GM23338 (cell line): ENCODE results near the gene CCDC24. TPM values are rescaled to one million over a fixed set of nuclear protein-coding genes. Genes with fewer than 3 reads are reported as not detected.

Experiments
- ATAC-seq: fragments of 200-7000 bp; cut with Tn5 transposase; 3 replicates; pipeline ENCODE4 v1.9.1; 2020
- DNase-seq: peaks from one replicate; pipeline ENCODE4 v3.0.0-alpha.2; 2015; ENCODE audit warnings: low spot score
- H2AFZ ChIP-seq: fragments of 200-600 bp; sonication (generic); 2 replicates; pipeline ENCODE4 v1.8.0; 2016; ENCODE audit warnings: antibody characterized with exemption, mild to moderate bottlenecking, moderate library complexity
- H3F3A ChIP-seq: fragments of 200-600 bp; sonication (generic); replicated peaks from 2 replicates; pipeline ENCODE4 v1.8.0; 2017; ENCODE audit warnings: antibody characterized with exemption, mixed run types, low read depth
- H3K27ac ChIP-seq: fragments of 200-600 bp; sonication (generic); 2 replicates; pipeline ENCODE4 v1.6.1; 2016; ENCODE audit warnings: low read depth
- H3K27me3 ChIP-seq: fragments of 200-600 bp; sonication (generic); 2 replicates; pipeline ENCODE4 v1.8.0; 2016; ENCODE audit warnings: mild to moderate bottlenecking, mixed run types, moderate library complexity; ENCODE audit not compliant: insufficient read depth
- H3K36me3 ChIP-seq: fragments of 200-600 bp; sonication (generic); 2 replicates; pipeline ENCODE4 v1.8.0; 2016; ENCODE audit warnings: mild to moderate bottlenecking; ENCODE audit not compliant: insufficient read depth
- H3K4me1 ChIP-seq: fragments of 200-600 bp; sonication (generic); 2 replicates; pipeline ENCODE4 v1.8.0; 2016; ENCODE audit warnings: mild to moderate bottlenecking, moderate library complexity; ENCODE audit not compliant: insufficient read depth
- H3K4me2 ChIP-seq: fragments of 200-600 bp; sonication (generic); 2 replicates; pipeline ENCODE4 v1.7.1; 2017; ENCODE audit warnings: mixed run types
- H3K4me3 ChIP-seq: fragments of 200-600 bp; sonication (generic); 2 replicates; pipeline ENCODE4 v1.6.1; 2016; ENCODE audit warnings: mixed run types
- H3K79me2 ChIP-seq: fragments of 200-600 bp; sonication (generic); replicated peaks from 2 replicates; pipeline ENCODE4 v1.8.0; 2017; ENCODE audit warnings: mild to moderate bottlenecking; ENCODE audit not compliant: insufficient read depth
- H3K9me2 ChIP-seq: fragments of 200-600 bp; sonication (generic); 2 replicates; pipeline ENCODE4 v1.8.0; 2017; ENCODE audit not compliant: insufficient read depth
- H4K20me1 ChIP-seq: fragments of 200-600 bp; sonication (generic); replicated peaks from 2 replicates; pipeline ENCODE4 v1.8.0; 2017; ENCODE audit warnings: mild to moderate bottlenecking; ENCODE audit not compliant: insufficient read depth
- H3K27ac Mint-ChIP-seq: 2 replicates; pipeline ENCODE4 v1.8.0; 2020; ENCODE audit warnings: inconsistent platforms, mild to moderate bottlenecking, moderate library complexity, mixed read lengths
- H3K27me3 Mint-ChIP-seq: 3 replicates; pipeline ENCODE4 v1.8.0; 2022; ENCODE audit warnings: low read depth, mild to moderate bottlenecking, moderate library complexity, mixed read lengths, inconsistent platforms; ENCODE audit not compliant: insufficient read depth, poor library complexity
- H3K36me3 Mint-ChIP-seq: 3 replicates; pipeline ENCODE4 v1.8.0; 2021; ENCODE audit warnings: low read depth, mild to moderate bottlenecking, inconsistent platforms, moderate library complexity, mixed read lengths
- H3K4me1 Mint-ChIP-seq: 3 replicates; pipeline ENCODE4 v1.8.0; 2020; ENCODE audit warnings: mild to moderate bottlenecking, inconsistent platforms, mixed read lengths
- H3K4me3 Mint-ChIP-seq: 3 replicates; pipeline ENCODE4 v1.8.0; 2021; ENCODE audit warnings: moderate library complexity, mild to moderate bottlenecking, inconsistent platforms, mixed read lengths
- H3K9me3 Mint-ChIP-seq: 3 replicates; pipeline ENCODE4 v1.8.0; 2020; ENCODE audit warnings: moderate library complexity, mild to moderate bottlenecking, inconsistent platforms, mixed read lengths
- CREB1 ChIP-seq: fragments of 250-450 bp; sonication (Bioruptor Pico); IDR thresholded peaks from 2 replicates; pipeline ENCODE4 v1.5.0; 2020; ENCODE audit warnings: low read depth, mild to moderate bottlenecking, moderate library complexity
- CTCF ChIP-seq, 2 experiments: fragments of 200-600 bp in 1 of 2; sonication (generic) in 1 of 2; conservative IDR thresholded peaks; 2 replicates each; pipeline versions ENCODE4 v1.5.1 to v1.6.1; 2016 to 2017; ENCODE audit warnings: antibody characterized with exemption in 2 of 2, low read depth in 2 of 2, mild to moderate bottlenecking in 2 of 2, moderate library complexity in 1 of 2
- EZH2 ChIP-seq: fragments of 200-600 bp; sonication (generic); IDR thresholded peaks from one replicate; pipeline ENCODE4 v1.8.0; 2017; ENCODE audit warnings: antibody characterized with exemption, mild to moderate bottlenecking, low read depth; ENCODE audit not compliant: unreplicated experiment
- EZH2phosphoT487 ChIP-seq: fragments of 200-600 bp; sonication (generic); IDR thresholded peaks from one replicate; pipeline ENCODE4 v1.8.1; 2018; ENCODE audit warnings: antibody characterized with exemption; ENCODE audit not compliant: unreplicated experiment
- NANOG ChIP-seq: IDR thresholded peaks from 2 replicates; pipeline ENCODE4 v1.6.1; 2016; ENCODE audit warnings: antibody characterized with exemption, borderline replicate concordance
- POLR2AphosphoS5 ChIP-seq: IDR thresholded peaks from 2 replicates; pipeline ENCODE4 v1.6.1; 2016; ENCODE audit warnings: antibody characterized with exemption, low read depth
- STAT1 ChIP-seq: IDR thresholded peaks from one replicate; pipeline ENCODE4 v1.6.1; 2016; ENCODE audit warnings: antibody characterized with exemption; ENCODE audit not compliant: unreplicated experiment
- ZNF114 ChIP-seq: fragments of 250-450 bp; sonication (Bioruptor Pico); IDR thresholded peaks from 2 replicates; pipeline ENCODE4 v1.5.0; 2020; ENCODE audit warnings: mild to moderate bottlenecking, moderate library complexity
- ZNF331 ChIP-seq: fragments of 250-450 bp; sonication (Bioruptor Pico); IDR thresholded peaks from 2 replicates; pipeline ENCODE4 v1.5.0; 2020; ENCODE audit warnings: low read depth, mild to moderate bottlenecking, moderate library complexity
- ZNF462 ChIP-seq: fragments of 250-450 bp; sonication (Bioruptor Pico); IDR thresholded peaks from 2 replicates; pipeline ENCODE4 v1.5.0; 2020; ENCODE audit warnings: mild to moderate bottlenecking, moderate library complexity
- polyA plus RNA-seq: library from polyadenylated mRNA; unstranded; fragments of >200 nt; fragmentation: Nextera tagmentation; extraction: Ambion mirVana; gene quantifications from 2 replicates; pipeline ENCODE4 v1.2.1, GENCODE V29; 2016
- total RNA-seq: library from RNA; depleted of rRNA; stranded (reverse); fragments of >200 nt; shearing (Covaris generic); gene quantifications from 2 replicates; pipeline ENCODE4 v1.2.3, GENCODE V29; 2014
- TF ChIP-seq, protein P1 (sequence below): IDR thresholded peaks from 2 replicates; pipeline ENCODE4 v1.6.1; 2016; ENCODE audit warnings: antibody characterized with exemption

The CCDC24 gene
- total and polyA plus RNA-seq, 2 experiments from 2014 or later: 8.3 to 17.2 TPM

GRCh38 chr1:44033756-44034155 lies 42.4 kb downstream of the CCDC24 start (continued):
- TF ChIP-seq CTCF (conservative IDR thresholded peaks at IDR 0.05; ENCODE audit: low read depth in 2 of 2) (no peak), ZNF114 (CRISPR knock-in tag) (no peak), CREB1 (CRISPR knock-in tag) (no peak), NANOG (no peak)
- TF ChIP-seq, protein P1, sequence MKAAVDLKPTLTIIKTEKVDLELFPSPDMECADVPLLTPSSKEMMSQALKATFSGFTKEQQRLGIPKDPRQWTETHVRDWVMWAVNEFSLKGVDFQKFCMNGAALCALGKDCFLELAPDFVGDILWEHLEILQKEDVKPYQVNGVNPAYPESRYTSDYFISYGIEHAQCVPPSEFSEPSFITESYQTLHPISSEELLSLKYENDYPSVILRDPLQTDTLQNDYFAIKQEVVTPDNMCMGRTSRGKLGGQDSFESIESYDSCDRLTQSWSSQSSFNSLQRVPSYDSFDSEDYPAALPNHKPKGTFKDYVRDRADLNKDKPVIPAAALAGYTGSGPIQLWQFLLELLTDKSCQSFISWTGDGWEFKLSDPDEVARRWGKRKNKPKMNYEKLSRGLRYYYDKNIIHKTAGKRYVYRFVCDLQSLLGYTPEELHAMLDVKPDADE: no peak

- H3K9me3 Mint-ChIP-seq: no peaks in the 10 kb centered on the region
- TF ChIP-seq ZNF114 (CRISPR knock-in tag): no peak
- no peak for TF ChIP-seq POLR2AphosphoS5
- TF ChIP-seq ZNF462 (CRISPR knock-in tag): no peak
- TF ChIP-seq ZNF331 (CRISPR knock-in tag): no peak
- TF ChIP-seq EZH2phosphoT487: no peak
- TF ChIP-seq CREB1 (CRISPR knock-in tag): no peak
- no peak for TF ChIP-seq STAT1
- TF ChIP-seq NANOG: no peak
- TF ChIP-seq CTCF (conservative IDR thresholded peaks at IDR 0.05; ENCODE audit: low read depth in 2 of 2): no peak
- no peak for TF ChIP-seq EZH2
Measured at GRCh38 chr1:44034423-44034822, 43.0 kb downstream of the CCDC24 start.

More at GRCh38 chr1:44034423-44034822, 43.0 kb downstream of the CCDC24 start:
- Histone ChIP-seq H3K9me2 (no peaks in the 10 kb centered on the region), H3K4me2 (no peak overlapping the region), H3K4me1 (peaks cover 19% of the 10 kb centered on the region), H3K27ac (no peak overlapping the region), H2AFZ (no peak overlapping the region), H3K36me3 (no peaks in the 10 kb centered on the region), H3K4me3 (no peak overlapping the region), H3K27me3 (no peaks in the 10 kb centered on the region), H4K20me1 (no peaks in the 10 kb centered on the region), H3K79me2 (no peaks in the 10 kb centered on the region; the same call in 1 of the 2 replicates), H3F3A (peaks cover 18% of the 10 kb centered on the region)
- ATAC-seq (no peak), DNase-seq (no peak)
- Mint-ChIP-seq H3K4me3 (no peak overlapping the region), H3K4me1 (peaks cover 31% of the 10 kb centered on the region), H3K27ac (no peak overlapping the region), H3K36me3 (peaks cover 2% of the 10 kb centered on the region), H3K27me3 (peaks cover 5% of the 10 kb centered on the region)
